ENCODE results near the gene RECQL5. TPM values are rescaled to one million over a fixed set of nuclear protein-coding genes. Genes with fewer than 3 reads are reported as not detected.

The RECQL5 gene
- polyA plus RNA-seq (ENCODE audit: insufficient read length in 12 of 12), result 10 to 100 TPM in 11 of 12 donors, not detected in 1; 12.3 to 36.8 (median 16.4) TPM
- long read RNA-seq, donor 1, partial matches to known transcripts, result 39 of 41 reads
- long read RNA-seq, donor 1, other reads (novel, unspliced or antisense), result 0 of 41 reads
- long read RNA-seq, donor 2, partial matches to known transcripts, result 43 of 49 reads
- long read RNA-seq, donor 2, other reads (novel, unspliced or antisense), result 6 of 49 reads
- long read RNA-seq, donor 3, partial matches to known transcripts, result 13 of 21 reads
- long read RNA-seq, donor 3, other reads (novel, unspliced or antisense), result 6 of 21 reads
- long read RNA-seq, donor 4, partial matches to known transcripts, result 0 of 1 reads
- long read RNA-seq, donor 4, other reads (novel, unspliced or antisense), result 0 of 1 reads
- long read RNA-seq, donor 5, partial matches to known transcripts, result 129 of 205 reads
- long read RNA-seq, donor 5, other reads (novel, unspliced or antisense), result 76 of 205 reads
- long read RNA-seq, donor 6, result 0 reads
- long read RNA-seq, donor 7, result 0 reads
- long read RNA-seq, donor 8, partial matches to known transcripts, result 56 of 87 reads
- long read RNA-seq, donor 8, other reads (novel, unspliced or antisense), result 31 of 87 reads
- long read RNA-seq, donor 9, partial matches to known transcripts, result 0 of 1 reads
- long read RNA-seq, donor 9, other reads (novel, unspliced or antisense), result 0 of 1 reads
- long read RNA-seq, donor 10, partial matches to known transcripts, result 0 of 23 reads
- long read RNA-seq, donor 10, other reads (novel, unspliced or antisense), result 22 of 23 reads
- long read RNA-seq, donor 11, result 0 reads

GRCh38 chr17:75666959-75667790, at the start of gene RECQL5, which contains the start of gene SAP30BP:
RECQL5 (minus strand) TSS chr17:75667154; CDS start chr17:75666557, 597 bp downstream.
SAP30BP (plus strand) TSS chr17:75667338; CDS start chr17:75667373, 35 bp downstream.
- DNase-seq, result peak; percentile 100

- DNase-seq, result no peak
Measured at GRCh38 chr17:75712446-75712845, 45.5 kb upstream of the RECQL5 start.

- no peak for DNase-seq
Measured at GRCh38 chr17:75707079-75707571, 40.2 kb upstream of the RECQL5 start.

- DNase-seq, result no peak
Measured at GRCh38 chr17:75706042-75706728, 39.2 kb upstream of the RECQL5 start.

GRCh38 chr17:75704963-75705875, 38.3 kb upstream of the RECQL5 start:
- DNase-seq, result no peak

GRCh38 chr17:75703591-75703990, 36.6 kb upstream of the RECQL5 start:
- DNase-seq, result no peak

GRCh38 chr17:75703191-75703590, 36.2 kb upstream of the RECQL5 start:
- DNase-seq, result no peak

- DNase-seq, result no peak
Measured at GRCh38 chr17:75701288-75701687, 34.3 kb upstream of the RECQL5 start.

- DNase-seq, result no peak
Measured at GRCh38 chr17:75698659-75699058, 31.7 kb upstream of the RECQL5 start.

GRCh38 chr17:75697651-75698291, 30.8 kb upstream of the RECQL5 start:
- no peak for DNase-seq

- DNase-seq, result peak; percentile 31
Measured at GRCh38 chr17:75695830-75696271, 28.9 kb upstream of the RECQL5 start.

GRCh38 chr17:75695141-75695829, 28.3 kb upstream of the RECQL5 start:
- DNase-seq, result no peak

GRCh38 chr17:75694536-75694935, 27.6 kb upstream of the RECQL5 start:
- DNase-seq, result no peak

GRCh38 chr17:75693500-75694481, 26.8 kb upstream of the RECQL5 start:
- DNase-seq, result no peak

GRCh38 chr17:75692976-75693375, 26.0 kb upstream of the RECQL5 start:
- DNase-seq, result no peak

GRCh38 chr17:75691801-75692626, 25.1 kb upstream of the RECQL5 start:
- no peak for DNase-seq
